Measurements from ENCODE around the gene PAF1.

The PAF1 gene

DNA sequence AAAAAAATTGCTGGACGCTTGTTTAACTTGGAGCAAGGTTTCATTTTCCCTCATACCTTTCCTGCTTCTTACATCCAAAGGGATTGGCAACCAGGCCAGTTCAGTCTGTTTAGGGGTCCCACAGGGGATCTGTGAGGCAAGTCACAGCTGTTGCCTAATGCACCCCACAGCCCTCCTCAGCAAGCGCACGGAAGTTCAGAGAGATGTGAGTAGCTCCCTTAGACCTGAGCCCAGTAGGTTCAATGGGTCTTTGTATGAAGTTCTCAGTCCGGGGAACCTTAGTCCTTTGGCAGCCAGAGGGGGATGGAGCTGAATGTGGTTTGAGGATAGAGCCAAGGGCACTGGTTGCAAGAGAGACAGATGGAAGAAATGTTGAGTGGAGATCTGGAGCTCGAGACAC is 35.7 kb downstream of the PAF1 start:
- H3K9me3 ChIP-seq (ENCODE audit: control insufficient read depth, low read length): no peaks in the 10 kb centered on the region
- no peaks in the 10 kb centered on the region for H3K36me3 ChIP-seq (ENCODE audit: control insufficient read depth, insufficient read depth, low read length)
- no peak overlapping the region for H3K4me3 ChIP-seq (ENCODE audit: low read depth, low read length)
- TF ChIP-seq, protein P1, sequence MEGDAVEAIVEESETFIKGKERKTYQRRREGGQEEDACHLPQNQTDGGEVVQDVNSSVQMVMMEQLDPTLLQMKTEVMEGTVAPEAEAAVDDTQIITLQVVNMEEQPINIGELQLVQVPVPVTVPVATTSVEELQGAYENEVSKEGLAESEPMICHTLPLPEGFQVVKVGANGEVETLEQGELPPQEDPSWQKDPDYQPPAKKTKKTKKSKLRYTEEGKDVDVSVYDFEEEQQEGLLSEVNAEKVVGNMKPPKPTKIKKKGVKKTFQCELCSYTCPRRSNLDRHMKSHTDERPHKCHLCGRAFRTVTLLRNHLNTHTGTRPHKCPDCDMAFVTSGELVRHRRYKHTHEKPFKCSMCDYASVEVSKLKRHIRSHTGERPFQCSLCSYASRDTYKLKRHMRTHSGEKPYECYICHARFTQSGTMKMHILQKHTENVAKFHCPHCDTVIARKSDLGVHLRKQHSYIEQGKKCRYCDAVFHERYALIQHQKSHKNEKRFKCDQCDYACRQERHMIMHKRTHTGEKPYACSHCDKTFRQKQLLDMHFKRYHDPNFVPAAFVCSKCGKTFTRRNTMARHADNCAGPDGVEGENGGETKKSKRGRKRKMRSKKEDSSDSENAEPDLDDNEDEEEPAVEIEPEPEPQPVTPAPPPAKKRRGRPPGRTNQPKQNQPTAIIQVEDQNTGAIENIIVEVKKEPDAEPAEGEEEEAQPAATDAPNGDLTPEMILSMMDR (IDR thresholded peaks at IDR 0.05): no peak
- H3K9ac ChIP-seq: no peak overlapping the region
- H3K79me2 ChIP-seq: peaks cover 2% of the 10 kb centered on the region
- H3K4me2 ChIP-seq (ENCODE audit: low read length): no peak overlapping the region
- H3K27me3 ChIP-seq (ENCODE audit: control insufficient read depth, insufficient read depth, low read length): no peaks in the 10 kb centered on the region
- no peak overlapping the region for H2AFZ ChIP-seq
- H3K27ac ChIP-seq: no peak overlapping the region
- no peaks in the 10 kb centered on the region for H3K4me1 ChIP-seq

DNA sequence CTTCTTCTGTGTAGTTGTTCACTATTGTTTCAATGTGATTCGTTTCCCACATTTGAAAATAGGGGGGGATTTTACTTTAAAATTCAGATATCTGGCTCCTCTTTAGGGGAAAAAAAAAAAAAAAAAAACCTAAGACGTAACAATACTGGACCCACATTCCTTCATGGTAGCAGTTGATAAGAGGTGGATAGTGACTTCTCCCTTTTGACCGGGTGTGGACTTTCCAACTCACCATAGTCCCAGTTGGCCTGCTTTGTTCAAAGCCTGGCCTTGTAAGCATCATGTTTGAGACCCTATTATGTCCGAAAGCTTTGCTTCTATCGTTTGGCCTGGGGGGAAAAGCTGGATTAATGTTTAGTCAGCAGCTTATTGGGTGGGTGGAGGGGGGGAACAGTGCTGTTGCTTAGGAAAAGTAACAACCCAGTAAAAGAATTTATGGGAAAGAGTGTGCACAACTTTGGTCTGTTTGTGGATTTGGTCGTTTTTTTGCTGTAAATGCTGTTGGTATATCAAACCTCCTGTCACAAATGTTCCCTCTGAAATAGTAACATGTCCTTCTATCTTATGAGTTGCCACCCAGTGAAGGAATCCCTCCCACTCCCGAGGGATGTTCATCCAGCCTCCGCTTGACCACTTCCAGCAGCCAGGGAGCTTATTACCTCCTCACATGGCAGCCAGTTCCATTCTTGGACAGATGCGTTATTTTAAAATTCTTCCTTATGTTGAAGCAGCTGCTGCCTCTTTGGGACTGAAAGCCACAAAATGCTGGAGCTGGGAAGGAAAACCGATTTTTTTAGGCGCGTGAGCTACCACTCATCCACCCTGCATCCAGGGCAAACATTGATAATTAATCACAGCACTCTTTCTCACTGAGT is 38.3 kb downstream of the PAF1 start:
- Histone ChIP-seq H3K4me3 (ENCODE audit: low read depth, low read length) (no peak overlapping the region), H3K36me3 (ENCODE audit: control insufficient read depth, insufficient read depth, low read length) (no peaks in the 10 kb centered on the region), H3K79me2 (peaks cover 4% of the 10 kb centered on the region), H2AFZ (no peak overlapping the region), H3K4me2 (ENCODE audit: low read length) (no peak overlapping the region), H3K9me3 (ENCODE audit: control insufficient read depth, low read length) (no peaks in the 10 kb centered on the region), H3K9ac (no peak overlapping the region), H3K27me3 (ENCODE audit: control insufficient read depth, insufficient read depth, low read length) (no peaks in the 10 kb centered on the region), H3K27ac (no peak overlapping the region), H3K4me1 (no peaks in the 10 kb centered on the region)
- TF ChIP-seq, protein P1 (IDR thresholded peaks at IDR 0.05): no peak

DNA sequence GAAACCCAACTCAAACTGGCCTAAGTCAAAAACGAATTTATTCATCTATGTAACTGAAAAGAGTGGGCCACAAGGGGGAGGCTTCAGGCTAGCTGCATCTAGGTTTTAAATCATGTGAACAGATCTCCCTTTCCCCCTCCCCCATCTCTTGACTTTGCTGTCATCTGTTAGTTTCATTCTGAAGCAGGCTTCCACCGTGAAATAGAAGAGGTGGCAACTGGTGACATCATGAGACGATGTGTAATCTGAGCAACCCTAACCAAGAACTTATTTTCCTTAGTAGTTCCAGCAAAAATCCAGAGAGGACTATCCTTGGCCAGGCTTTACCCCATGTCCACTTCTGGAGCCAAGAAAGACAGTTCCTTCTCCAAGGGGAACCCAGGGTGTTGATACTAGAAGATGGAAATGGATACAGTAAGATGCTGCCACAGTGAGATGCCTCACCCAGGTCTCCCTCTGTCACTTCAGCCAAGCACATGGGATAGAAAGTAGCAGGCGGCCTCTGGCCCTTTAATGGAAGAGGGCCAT is 39.3 kb downstream of the PAF1 start:
- TF ChIP-seq, protein P1 (IDR thresholded peaks at IDR 0.05): no peak
- H3K27ac ChIP-seq: no peak overlapping the region

DNA sequence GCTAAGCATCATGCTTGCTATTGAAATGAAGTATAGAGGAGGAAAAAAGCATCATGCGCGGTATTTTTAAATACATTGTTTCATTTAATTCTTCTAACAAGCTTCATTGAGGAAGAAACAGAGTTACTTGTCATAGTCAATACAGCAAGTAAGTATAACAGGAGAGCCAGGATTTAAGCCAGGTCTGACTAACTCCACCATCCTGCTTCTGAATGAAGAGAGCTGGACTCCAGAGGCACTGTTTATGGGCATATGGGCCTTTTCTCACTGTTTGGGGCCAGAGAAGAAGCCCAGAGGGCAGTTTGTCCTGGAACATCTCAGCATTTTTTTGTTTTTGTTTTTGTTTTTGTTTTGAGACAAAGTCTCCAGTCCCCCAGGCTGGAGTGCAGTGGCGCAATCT is 40.8 kb downstream of the PAF1 start:
- Histone ChIP-seq H3K4me3 (ENCODE audit: low read depth, low read length) (no peak overlapping the region), H3K9me3 (ENCODE audit: control insufficient read depth, low read length) (no peaks in the 10 kb centered on the region), H2AFZ (no peak overlapping the region), H3K36me3 (ENCODE audit: control insufficient read depth, insufficient read depth, low read length) (no peaks in the 10 kb centered on the region), H3K4me1 (no peaks in the 10 kb centered on the region), H3K9ac (no peak overlapping the region), H3K27ac (no peak overlapping the region), H3K27me3 (ENCODE audit: control insufficient read depth, insufficient read depth, low read length) (no peaks in the 10 kb centered on the region), H3K4me2 (ENCODE audit: low read length) (no peak overlapping the region), H3K79me2 (peaks cover 2% of the 10 kb centered on the region)
- TF ChIP-seq, protein P1 (IDR thresholded peaks at IDR 0.05): no peak

More for the DNA sequence above, 39.3 kb downstream of the PAF1 start:
- no peaks in the 10 kb centered on the region for H3K27me3 ChIP-seq (ENCODE audit: control insufficient read depth, insufficient read depth, low read length)
- no peak overlapping the region for H3K9ac ChIP-seq
- H3K4me1 ChIP-seq: no peaks in the 10 kb centered on the region
- H3K4me2 ChIP-seq (ENCODE audit: low read length): no peak overlapping the region
- no peaks in the 10 kb centered on the region for H3K9me3 ChIP-seq (ENCODE audit: control insufficient read depth, low read length)
- H3K4me3 ChIP-seq (ENCODE audit: low read depth, low read length): no peak overlapping the region
- peaks cover 2% of the 10 kb centered on the region for H3K79me2 ChIP-seq
- H3K36me3 ChIP-seq (ENCODE audit: control insufficient read depth, insufficient read depth, low read length): no peaks in the 10 kb centered on the region
- no peak overlapping the region for H2AFZ ChIP-seq
